DMS153 treated with DMSO at 0.1 percent for 48 hours (cell line): ENCODE results near the gene ITCH.
A peak's percentile ranks its signal among the peaks of the same experiment; 100 is the strongest.
"Not testable (repeated sequence)": the region's sequence is repeated elsewhere in the genome, so short reads cannot be mapped to it uniquely, and the experiment has no call there.

Source experiments
- DNase-seq: peaks from one replicate; lab custom pipeline; 2025; ENCODE audit not compliant: unreplicated experiment; lab: John Stamatoyannopoulos, UW

Gene ITCH

DNA sequence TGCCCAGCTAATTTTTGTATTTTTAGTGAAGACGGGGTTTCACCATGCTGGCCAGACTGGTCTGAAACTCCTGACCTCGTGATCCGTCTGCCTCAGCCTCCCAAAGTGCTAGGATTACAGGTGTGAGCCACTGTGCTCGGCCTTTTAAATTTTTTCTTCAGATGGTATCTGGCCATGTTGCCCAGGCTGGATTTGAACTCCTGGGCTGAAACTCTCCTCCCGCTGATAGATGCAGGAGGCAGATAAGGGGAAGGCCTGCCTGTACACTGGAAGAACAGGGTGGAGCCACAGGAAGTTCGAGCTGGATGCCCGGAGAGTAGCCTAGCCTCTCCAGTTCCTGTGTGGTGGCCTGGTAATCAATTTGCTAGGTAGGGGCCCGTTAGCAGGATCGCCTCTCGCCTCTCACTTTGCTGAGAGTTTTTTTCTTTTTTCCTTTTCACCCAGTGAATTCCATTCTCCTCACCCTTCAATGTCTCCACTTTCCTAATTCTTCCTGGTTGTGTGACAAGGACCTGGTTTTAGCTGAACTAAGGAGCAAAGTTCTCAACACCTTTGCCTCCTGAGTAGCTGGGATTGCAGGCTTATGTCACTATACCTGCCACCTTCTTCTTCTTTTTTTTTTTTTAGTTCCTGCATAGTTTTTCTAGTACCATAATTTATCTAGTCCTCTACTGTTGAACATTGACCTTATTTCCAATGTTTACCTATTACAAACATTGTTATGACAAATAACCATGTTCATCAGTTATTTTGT, 19.4 kb upstream of the ITCH start:
- no peak for DNase-seq

- no peak for DNase-seq
Observed at GRCh38 chr20:34344238-34344637, 18.8 kb upstream of the ITCH start.

DNA sequence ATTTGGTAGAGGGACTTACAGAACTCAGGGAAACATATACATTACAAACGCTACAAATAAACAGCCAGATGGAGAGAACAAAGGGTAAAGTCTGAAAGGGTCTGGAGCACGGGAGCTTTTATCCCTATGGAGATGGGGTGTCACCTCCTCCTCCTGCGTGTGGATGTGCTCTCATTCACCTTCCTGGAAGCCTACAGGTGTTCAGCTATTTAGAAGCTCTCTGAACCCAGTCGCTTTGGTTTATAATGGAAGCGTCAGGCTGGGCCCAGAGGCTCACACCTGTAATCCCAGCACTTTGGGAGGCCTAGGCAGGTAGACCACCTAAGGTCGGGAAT, 17.7 kb upstream of the ITCH start:
- no peak for DNase-seq

DNA sequence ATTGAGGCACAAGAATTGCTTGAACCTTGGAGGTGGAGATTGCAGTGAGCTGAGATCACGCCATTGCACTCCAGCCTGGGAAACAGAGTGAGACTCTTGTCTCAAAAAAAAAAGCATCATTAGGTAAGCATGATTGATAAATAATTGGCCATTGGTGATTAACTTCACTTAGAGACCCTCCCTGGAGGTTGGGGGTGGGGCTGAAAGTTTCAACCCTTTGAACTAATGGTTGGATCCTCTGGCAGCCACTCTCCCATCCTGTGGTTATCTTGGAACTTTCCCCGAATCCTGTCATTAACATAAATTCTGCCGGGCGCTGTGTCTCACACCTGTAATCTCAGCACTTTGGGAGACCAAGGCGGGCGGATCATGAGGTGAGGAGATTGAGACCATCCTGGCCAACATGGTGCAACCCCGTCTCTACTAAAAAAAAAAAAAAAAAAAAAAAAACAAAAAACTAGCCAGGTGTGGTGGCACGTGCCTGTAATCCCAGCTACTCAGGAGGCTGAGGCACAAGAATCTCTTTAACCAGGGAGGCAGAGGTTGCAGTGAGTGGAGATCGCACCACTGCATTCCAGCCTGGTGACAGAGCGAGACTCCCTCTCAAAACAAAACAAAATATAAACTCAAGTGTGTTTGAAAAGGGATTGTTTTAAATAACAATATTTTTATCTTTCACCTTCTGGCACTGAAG, 17.1 kb upstream of the ITCH start:
- not testable (repeated sequence) for DNase-seq

DNA sequence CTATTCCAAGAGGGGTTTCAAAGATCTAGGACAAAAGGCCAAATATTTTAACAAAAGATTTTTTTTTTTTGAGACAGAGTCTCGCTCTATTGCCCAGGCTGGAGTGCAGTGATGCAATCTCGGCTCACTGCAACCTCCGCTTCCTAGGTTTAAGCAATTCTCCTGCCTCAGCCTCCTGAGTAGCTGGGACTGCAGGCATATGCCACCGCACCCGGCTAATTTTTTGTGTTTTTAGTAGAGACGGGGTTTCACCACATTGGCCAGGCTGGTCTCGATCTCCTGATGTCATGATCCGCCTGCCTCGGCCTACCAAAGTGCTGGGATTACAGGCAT, 16.6 kb upstream of the ITCH start:
- not testable (repeated sequence) for DNase-seq

- no peak for DNase-seq
Observed at GRCh38 chr20:34347571-34347970, 15.5 kb upstream of the ITCH start.

DNA sequence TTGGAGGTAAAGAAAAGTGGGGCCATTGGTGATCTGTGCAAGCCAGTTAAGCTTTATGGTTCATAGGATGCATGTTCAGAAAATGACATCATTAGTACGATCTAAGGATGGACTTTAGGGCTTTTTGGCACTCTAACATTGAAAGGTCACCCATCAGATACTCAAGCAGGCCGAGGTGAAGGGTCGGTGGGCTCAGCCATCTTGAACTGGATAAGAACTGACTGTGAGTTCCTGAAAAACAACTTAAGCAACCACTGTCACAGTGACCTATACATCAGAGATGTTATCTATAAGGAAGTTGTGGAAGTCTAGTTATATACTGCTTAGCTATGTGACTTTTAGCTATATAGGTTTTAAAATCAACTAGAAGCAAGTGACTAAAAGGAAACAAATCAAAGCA, 13.0 kb upstream of the ITCH start:
- DNase-seq: no peak

DNA sequence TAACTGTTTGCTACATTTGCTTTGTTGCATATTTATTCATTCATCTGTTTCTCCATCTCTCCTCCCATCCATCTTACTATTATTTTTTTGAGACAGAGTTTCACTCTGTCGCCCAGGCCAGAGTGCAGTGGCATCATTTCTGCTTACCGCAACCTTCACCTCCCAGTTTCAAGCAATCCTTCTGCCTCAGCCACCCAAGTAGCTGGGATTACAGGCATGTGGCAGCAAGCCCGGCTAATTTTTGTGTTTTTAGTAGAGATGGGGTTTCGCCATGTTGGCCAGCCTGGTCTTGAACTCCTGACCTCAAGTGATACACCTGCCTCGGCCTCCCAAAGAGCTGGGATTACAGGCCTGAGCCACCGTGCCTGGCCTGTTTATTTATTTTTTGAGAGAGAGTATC, 9.6 kb upstream of the ITCH start:
- DNase-seq: not testable (repeated sequence)

DNA sequence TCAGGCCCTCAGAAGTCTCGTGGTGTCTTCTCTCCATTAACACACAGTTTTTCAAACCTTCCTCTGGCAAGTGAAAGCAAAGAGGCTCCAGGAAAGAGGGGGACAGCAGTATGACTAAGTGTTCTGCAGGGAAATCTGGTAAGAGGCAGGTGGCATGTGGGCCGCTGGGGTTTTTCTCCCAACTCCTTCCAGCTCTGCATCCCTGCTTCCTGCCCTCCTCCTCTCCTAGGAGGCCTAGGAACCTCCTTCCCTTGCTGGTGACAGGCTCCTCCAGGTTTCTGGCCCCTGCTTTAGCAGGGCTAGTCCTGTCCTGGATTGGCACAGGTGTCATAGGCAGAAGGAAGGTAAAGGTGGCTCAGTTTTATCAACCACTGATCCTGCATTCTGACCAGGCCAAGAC, 7.6 kb upstream of the ITCH start:
- DNase-seq: no peak

DNA sequence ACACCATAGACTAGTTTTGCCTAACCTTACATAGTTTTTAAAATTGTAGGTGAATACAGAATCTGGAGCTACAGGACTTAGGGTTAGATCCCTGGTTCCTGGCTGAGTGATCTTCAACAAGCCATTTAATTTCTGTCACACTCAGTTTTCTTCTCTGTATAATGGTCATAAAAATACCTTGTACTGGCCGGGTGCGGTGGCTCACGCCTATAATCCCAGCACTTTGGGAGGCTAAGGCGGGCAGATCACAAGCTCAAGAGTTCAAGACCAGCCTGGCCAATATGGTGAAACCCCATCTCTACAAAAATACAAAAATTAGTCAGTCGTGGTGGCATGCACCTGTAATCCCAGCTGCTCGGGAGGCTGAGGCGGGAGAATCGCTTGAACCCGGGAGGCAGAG, 3.3 kb upstream of the ITCH start:
- not testable (repeated sequence) for DNase-seq

GRCh38 chr20:34362502-34363061, 491 bp upstream of the ITCH start:
- no peak for DNase-seq

- DNase-seq: peak; percentile 61
Observed at GRCh38 chr20:34363465-34364222, 571 bp downstream of the ITCH start.

GRCh38 chr20:34364223-34364506, 1.1 kb downstream of the ITCH start:
- no peak for DNase-seq

DNA sequence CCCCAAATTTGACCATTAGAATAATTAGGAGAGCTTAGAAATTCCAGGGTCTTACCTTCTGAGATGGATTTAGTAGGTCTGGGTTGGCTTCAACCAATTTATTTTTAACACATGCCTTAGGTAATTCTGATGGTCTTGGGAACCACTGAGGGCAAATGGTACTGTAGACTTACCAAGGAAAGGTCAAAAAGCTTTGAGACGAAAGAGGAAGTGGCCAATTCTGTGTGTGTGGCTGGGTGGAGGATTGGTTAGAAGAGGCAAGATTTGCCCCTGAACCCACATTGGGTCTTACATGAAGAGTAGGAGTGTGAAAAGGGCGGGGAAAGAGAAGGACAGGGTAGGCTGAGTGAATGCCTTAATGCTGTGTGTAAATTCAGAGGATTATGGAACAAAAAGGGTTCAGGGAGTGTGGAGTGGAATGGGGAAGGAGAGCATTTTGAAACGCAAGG, 2.7 kb downstream of the ITCH start:
- DNase-seq: no peak

DNA sequence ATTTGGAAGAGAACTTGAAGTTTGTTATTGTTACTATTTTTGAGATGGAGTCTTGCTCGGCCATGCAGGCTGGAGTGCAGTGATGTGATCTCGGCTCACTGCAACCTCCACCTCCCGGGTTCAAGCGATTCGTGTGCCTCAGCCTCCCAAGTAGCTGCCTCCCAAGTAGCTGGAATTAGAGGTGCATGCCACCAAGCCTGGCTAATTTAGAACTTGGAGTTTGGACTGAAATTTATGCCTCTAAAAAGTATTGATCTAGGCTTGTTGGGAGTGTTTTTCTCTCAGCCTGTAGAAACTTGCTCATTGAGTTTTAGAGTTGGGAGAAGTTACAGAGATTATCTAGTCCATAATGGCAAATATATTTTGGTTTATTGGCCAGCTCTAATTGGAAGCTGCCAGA, 4.1 kb downstream of the ITCH start:
- DNase-seq: no peak

- not testable (repeated sequence) for DNase-seq
Observed at GRCh38 chr20:34367911-34368310, 4.8 kb downstream of the ITCH start.

DNA sequence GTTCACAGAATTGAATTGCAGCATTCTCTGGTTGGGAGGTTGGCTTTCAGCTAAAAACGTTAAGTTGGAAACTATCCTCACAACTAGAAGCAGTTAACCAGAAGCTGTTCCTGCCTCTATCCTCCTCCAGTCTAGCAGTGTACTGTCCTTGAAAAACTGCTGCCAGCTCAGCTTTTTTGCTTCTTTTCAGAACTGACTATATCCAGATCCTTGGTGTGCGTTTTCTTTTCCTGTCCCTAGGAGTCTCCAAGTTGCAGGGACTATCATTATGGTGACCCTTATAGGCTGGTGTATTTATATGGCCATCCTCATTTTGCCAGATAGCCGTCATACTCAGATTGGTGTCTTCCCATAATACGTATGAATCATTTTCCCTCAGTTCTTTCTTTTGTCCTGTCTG, 5.5 kb downstream of the ITCH start:
- no peak for DNase-seq

- no peak for DNase-seq
Observed at GRCh38 chr20:34369265-34369664, 6.2 kb downstream of the ITCH start.

DNA sequence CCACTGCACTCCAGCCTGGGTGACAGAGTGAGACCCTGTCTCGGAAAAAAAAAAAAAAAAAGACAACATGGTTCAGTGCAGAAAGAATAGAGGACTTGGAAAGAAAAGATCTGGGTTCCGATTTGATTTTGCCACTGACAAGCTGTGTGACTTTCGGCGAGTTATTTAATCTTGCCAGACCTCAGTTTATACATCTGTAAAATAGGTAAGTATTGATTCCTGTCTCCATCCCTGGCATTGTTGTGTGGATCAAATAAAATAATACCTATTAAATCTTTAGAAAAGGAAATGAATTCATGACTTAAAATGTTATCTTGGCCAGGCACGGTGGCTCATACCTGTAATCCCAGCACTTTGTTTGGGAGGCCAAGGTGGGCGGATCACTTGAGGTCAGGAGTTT, 7.0 kb downstream of the ITCH start:
- no peak for DNase-seq

DNA sequence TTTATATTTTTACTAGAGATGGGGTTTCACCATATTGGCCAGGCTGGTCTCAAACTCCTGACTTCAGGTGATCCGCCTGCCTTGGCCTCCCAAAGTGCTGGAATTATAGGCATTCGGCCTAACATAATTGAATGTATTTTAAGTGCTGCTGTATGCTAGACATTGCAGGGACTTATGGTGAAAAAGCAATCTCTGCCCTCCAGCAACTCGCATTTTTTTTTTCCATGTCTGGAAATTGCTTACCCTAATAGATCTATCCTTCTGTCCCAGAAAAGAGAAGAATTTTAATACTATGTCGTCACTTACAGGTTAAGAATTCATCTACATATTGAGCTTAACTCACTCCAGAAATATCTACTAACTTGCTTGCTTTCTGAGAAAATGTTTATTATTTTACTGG, 10.4 kb downstream of the ITCH start:
- no peak for DNase-seq

GRCh38 chr20:34374209-34374760, 11.2 kb downstream of the ITCH start:
- no peak for DNase-seq

DNA sequence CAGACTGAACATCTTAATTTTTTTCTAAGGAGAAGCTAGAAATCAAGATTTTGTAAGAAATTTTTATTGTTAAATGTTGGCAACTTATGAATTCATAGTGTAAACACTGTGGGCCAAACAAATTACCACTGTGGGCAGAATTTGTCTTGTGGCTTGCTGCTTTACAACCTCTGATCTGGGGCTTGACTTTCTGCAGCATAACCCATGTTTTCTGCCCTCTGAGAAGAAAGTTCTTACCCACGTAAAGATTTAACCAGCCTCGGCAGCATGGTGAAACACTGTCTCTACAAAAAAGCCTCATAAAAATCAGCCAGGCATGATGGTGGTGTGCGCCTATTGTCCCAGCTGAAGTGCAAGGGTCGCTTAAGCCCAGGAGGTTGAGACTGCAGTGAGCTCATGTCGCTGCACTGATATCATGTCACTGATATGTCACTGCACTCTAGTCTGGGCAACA, 12.9 kb downstream of the ITCH start:
- no peak for DNase-seq
